ENCODE results near the gene UBE3C.

Gene UBE3C

DNA sequence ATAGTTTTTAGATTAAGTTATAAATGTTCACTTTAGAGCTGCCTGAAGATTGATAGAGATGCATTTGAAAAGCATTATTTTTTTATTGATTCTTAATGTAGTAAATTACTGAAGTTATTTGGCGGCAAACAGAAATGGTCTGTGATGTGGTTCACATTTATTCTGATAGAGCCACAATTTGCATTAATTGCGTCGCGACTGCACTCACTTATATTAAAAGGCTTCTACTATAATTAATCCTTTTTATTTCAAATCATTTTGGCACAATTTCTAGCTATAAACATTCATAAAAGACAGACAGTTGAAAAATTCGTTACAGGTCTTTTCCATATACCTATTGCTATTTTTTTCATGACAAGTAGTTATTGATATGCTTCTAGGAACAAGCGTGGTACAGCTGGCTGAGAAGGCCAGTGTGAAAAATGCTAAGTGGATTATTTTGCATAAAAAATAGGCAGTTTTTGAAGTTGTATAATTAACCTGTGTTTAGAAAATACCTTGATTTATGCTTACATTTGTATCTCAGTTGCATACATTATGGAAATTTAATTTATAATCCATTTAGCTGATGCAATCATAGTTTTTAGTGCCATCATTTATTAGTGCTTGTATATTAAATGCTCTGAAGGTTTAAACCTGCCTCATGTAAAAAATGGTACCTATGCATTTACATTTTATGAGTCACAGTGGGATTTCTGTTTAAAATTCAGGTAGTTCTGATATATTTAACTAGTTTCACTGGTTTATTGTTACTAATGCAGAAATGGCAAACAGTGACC, 106.0 kb downstream of the UBE3C start:
- Histone ChIP-seq H3K4me1 (ENCODE audit: control insufficient read depth in 1 of 2, insufficient read depth in 2 of 2, low read length in 2 of 2) (no peaks in the 10 kb centered on the region), H3K27me3 (ENCODE audit: insufficient read depth, low read length) (no peaks in the 10 kb centered on the region), H3K9ac (ENCODE audit: low read length) (no peak overlapping the region), H2BK120ac (ENCODE audit: insufficient read depth, low read length, poor library complexity) (no peak overlapping the region), H3K9me3 (ENCODE audit: insufficient read depth, low read depth, low read length) (no peaks in the 10 kb centered on the region), H4K91ac (ENCODE audit: low read depth, low read length) (no peak overlapping the region), H4K8ac (ENCODE audit: low read depth, low read length) (no peak overlapping the region), H3K4ac (ENCODE audit: low read depth, low read length) (no peak overlapping the region), H3K14ac (ENCODE audit: low read length) (no peak overlapping the region), H3K79me1 (ENCODE audit: low read length) (no peaks in the 10 kb centered on the region), H4K12ac (ENCODE audit: low read depth, low read length) (no peak overlapping the region), H3K4me2 (ENCODE audit: low read length) (no peak overlapping the region), H3K18ac (ENCODE audit: low read length) (no peak overlapping the region), H3K79me2 (ENCODE audit: control insufficient read depth, insufficient read depth, low read length, poor library complexity) (no peaks in the 10 kb centered on the region), H3K4me3 (ENCODE audit: low read depth, low read length) (no peak overlapping the region), H3K36me3 (ENCODE audit: control insufficient read depth in 1 of 2, insufficient read depth in 2 of 2, low read length in 2 of 2) (peaks cover 20 to 27% of the 10 kb centered on the region in 2 experiments), H2BK12ac (ENCODE audit: low read length) (no peak overlapping the region), H3K27ac (ENCODE audit: low read depth, low read length) (no peak overlapping the region), H2BK5ac (ENCODE audit: low read depth, low read length, poor library complexity) (no peak overlapping the region), H3K23ac (ENCODE audit: low read length) (no peak overlapping the region), H2AFZ (ENCODE audit: insufficient read depth, low read length, poor library complexity) (no peak overlapping the region), H2AK5ac (ENCODE audit: low read length) (no peak overlapping the region)
- no peak for DNase-seq
- WGBS (ENCODE audit: extremely low coverage, insufficient coverage, insufficient read length): no CpG with 5 or more reads among the region's 6 CpGs

DNA sequence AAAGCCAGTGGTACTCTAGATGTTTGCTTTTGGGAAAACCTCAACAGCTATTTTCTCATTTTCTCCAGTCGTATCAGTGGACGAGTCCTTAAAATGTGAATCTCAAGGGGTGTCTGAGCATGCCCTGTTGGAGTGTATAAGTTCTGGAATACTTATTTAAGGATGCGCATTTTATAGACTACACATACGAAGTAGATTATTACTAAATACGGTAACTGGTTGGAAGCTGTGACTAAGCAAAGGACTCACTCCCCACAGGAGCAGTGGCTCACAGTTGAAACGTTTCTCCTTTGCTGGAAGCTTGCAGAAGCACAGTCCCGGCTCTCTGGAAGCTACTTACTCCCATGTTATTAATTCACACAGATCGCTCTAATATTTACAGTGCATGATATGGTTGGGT, 107.3 kb downstream of the UBE3C start:
- Histone ChIP-seq H3K27ac (ENCODE audit: low read depth, low read length) (no peak overlapping the region), H3K18ac (ENCODE audit: low read length) (no peak overlapping the region), H3K9ac (ENCODE audit: low read length) (no peak overlapping the region), H4K8ac (ENCODE audit: low read depth, low read length) (no peak overlapping the region), H3K9me3 (ENCODE audit: insufficient read depth, low read depth, low read length) (no peaks in the 10 kb centered on the region), H2BK12ac (ENCODE audit: low read length) (no peak overlapping the region), H2BK120ac (ENCODE audit: insufficient read depth, low read length, poor library complexity) (no peak overlapping the region), H3K4me3 (ENCODE audit: low read depth, low read length) (no peak overlapping the region), H3K4ac (ENCODE audit: low read depth, low read length) (no peak overlapping the region), H3K4me2 (ENCODE audit: low read length) (no peak overlapping the region), H3K4me1 (ENCODE audit: control insufficient read depth in 1 of 2, insufficient read depth in 2 of 2, low read length in 2 of 2) (no peaks in the 10 kb centered on the region), H3K27me3 (ENCODE audit: insufficient read depth, low read length) (no peaks in the 10 kb centered on the region), H3K23ac (ENCODE audit: low read length) (no peak overlapping the region), H2BK5ac (ENCODE audit: low read depth, low read length, poor library complexity) (no peak overlapping the region), H3K14ac (ENCODE audit: low read length) (no peak overlapping the region), H4K12ac (ENCODE audit: low read depth, low read length) (no peak overlapping the region), H3K79me2 (ENCODE audit: control insufficient read depth, insufficient read depth, low read length, poor library complexity) (no peaks in the 10 kb centered on the region), H2AK5ac (ENCODE audit: low read length) (no peak overlapping the region), H3K79me1 (ENCODE audit: low read length) (no peaks in the 10 kb centered on the region), H4K91ac (ENCODE audit: low read depth, low read length) (no peak overlapping the region), H3K36me3 (ENCODE audit: control insufficient read depth in 1 of 2, insufficient read depth in 2 of 2, low read length in 2 of 2) (peaks cover 16 to 26% of the 10 kb centered on the region in 2 experiments), H2AFZ (ENCODE audit: insufficient read depth, low read length, poor library complexity) (no peak overlapping the region)
- DNase-seq: no peak
- WGBS (ENCODE audit: extremely low coverage, insufficient coverage, insufficient read length): no CpG with 5 or more reads among the region's 8 CpGs

DNA sequence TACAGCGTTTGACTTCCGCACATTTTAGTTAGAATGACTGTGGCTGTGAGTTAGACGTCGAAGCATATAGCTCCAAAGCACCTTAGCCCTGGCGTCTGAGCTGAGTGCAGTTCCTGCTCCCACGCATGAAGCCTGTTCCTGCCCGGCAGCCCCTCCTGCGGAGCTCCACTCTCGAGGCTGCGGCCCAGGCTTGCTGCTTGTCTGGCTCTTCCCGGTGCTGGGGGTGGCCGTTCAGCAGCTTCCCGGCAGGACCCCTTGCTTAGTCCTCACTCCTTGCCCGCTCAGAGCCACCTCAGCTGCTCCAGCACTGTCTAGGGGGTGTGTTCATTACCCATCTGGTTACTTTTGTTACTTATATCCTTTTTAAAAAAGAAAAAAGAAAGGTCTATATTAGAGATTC, 109.9 kb downstream of the UBE3C start:
- Histone ChIP-seq H2BK120ac (ENCODE audit: insufficient read depth, low read length, poor library complexity) (no peak overlapping the region), H2BK12ac (ENCODE audit: low read length) (no peak overlapping the region), H3K4me2 (ENCODE audit: low read length) (no peak overlapping the region), H2AFZ (ENCODE audit: insufficient read depth, low read length, poor library complexity) (no peak overlapping the region), H2BK5ac (ENCODE audit: low read depth, low read length, poor library complexity) (no peak overlapping the region), H4K12ac (ENCODE audit: low read depth, low read length) (no peak overlapping the region), H3K14ac (ENCODE audit: low read length) (no peak overlapping the region), H3K27me3 (ENCODE audit: insufficient read depth, low read length) (no peaks in the 10 kb centered on the region), H3K18ac (ENCODE audit: low read length) (no peak overlapping the region), H3K79me2 (ENCODE audit: control insufficient read depth, insufficient read depth, low read length, poor library complexity) (no peaks in the 10 kb centered on the region), H4K8ac (ENCODE audit: low read depth, low read length) (no peak overlapping the region), H3K23ac (ENCODE audit: low read length) (no peak overlapping the region), H3K9me3 (ENCODE audit: insufficient read depth, low read depth, low read length) (no peaks in the 10 kb centered on the region), H3K9ac (ENCODE audit: low read length) (no peak overlapping the region), H3K4ac (ENCODE audit: low read depth, low read length) (no peak overlapping the region), H4K91ac (ENCODE audit: low read depth, low read length) (no peak overlapping the region), H3K4me3 (ENCODE audit: low read depth, low read length) (no peak overlapping the region), H3K36me3 (ENCODE audit: control insufficient read depth in 1 of 2, insufficient read depth in 2 of 2, low read length in 2 of 2) (peaks cover 13 to 24% of the 10 kb centered on the region in 2 experiments), H3K4me1 (ENCODE audit: control insufficient read depth in 1 of 2, insufficient read depth in 2 of 2, low read length in 2 of 2) (no peaks in the 10 kb centered on the region), H2AK5ac (ENCODE audit: low read length) (no peak overlapping the region), H3K79me1 (ENCODE audit: low read length) (no peaks in the 10 kb centered on the region), H3K27ac (ENCODE audit: low read depth, low read length) (no peak overlapping the region)
- no CpG with 5 or more reads among the region's 14 CpGs for WGBS (ENCODE audit: extremely low coverage, insufficient coverage, insufficient read length)
- DNase-seq: no peak

DNA sequence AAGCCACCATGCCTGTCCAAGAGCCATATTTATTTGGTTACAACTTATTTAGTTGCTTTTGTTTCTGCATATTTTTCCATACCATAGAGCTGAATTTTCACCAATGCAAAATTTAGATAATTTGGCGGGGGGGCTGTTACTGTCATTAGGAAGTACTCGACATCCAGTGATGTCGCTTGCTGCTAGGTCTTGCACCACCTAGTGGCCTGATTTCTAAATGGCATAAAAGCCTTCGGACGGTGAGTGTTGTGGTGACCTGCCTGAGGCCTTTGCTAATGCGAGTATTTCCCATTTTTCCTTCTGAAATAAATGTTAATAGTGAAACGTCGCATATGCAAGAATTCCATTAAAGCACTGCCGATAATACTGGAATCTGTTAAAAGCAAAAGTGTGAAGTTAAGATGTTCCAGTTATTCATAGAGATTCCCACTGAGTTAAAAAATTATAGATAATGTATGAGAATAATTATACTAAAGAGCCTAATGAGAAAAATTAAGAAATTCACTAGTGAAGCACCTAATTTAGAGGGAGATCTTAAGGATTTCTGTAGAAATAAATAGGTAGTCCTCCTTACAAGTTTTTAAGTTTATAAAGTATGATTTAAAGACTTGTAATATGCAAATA, 112.0 kb downstream of the UBE3C start:
- Histone ChIP-seq H4K91ac (ENCODE audit: low read depth, low read length) (no peak overlapping the region), H3K4ac (ENCODE audit: low read depth, low read length) (no peak overlapping the region), H3K4me1 (ENCODE audit: control insufficient read depth in 1 of 2, insufficient read depth in 2 of 2, low read length in 2 of 2) (no peaks in the 10 kb centered on the region), H2BK12ac (ENCODE audit: low read length) (no peak overlapping the region), H4K12ac (ENCODE audit: low read depth, low read length) (no peak overlapping the region), H3K79me1 (ENCODE audit: low read length) (no peaks in the 10 kb centered on the region), H3K9ac (ENCODE audit: low read length) (no peak overlapping the region), H3K27me3 (ENCODE audit: insufficient read depth, low read length) (no peaks in the 10 kb centered on the region), H3K27ac (ENCODE audit: low read depth, low read length) (no peak overlapping the region), H2AFZ (ENCODE audit: insufficient read depth, low read length, poor library complexity) (no peak overlapping the region), H3K4me2 (ENCODE audit: low read length) (no peak overlapping the region), H3K79me2 (ENCODE audit: control insufficient read depth, insufficient read depth, low read length, poor library complexity) (no peaks in the 10 kb centered on the region), H4K8ac (ENCODE audit: low read depth, low read length) (no peak overlapping the region), H3K36me3 (ENCODE audit: control insufficient read depth in 1 of 2, insufficient read depth in 2 of 2, low read length in 2 of 2) (peaks cover 22 to 36% of the 10 kb centered on the region in 2 experiments), H3K14ac (ENCODE audit: low read length) (no peak overlapping the region), H3K9me3 (ENCODE audit: insufficient read depth, low read depth, low read length) (no peaks in the 10 kb centered on the region), H3K4me3 (ENCODE audit: low read depth, low read length) (no peak overlapping the region), H3K18ac (ENCODE audit: low read length) (no peak overlapping the region), H2BK120ac (ENCODE audit: insufficient read depth, low read length, poor library complexity) (no peak overlapping the region), H2AK5ac (ENCODE audit: low read length) (no peak overlapping the region), H3K23ac (ENCODE audit: low read length) (no peak overlapping the region), H2BK5ac (ENCODE audit: low read depth, low read length, poor library complexity) (no peak overlapping the region)
- WGBS (ENCODE audit: extremely low coverage, insufficient coverage, insufficient read length): no CpG with 5 or more reads among the region's 9 CpGs
- DNase-seq: peak; percentile 57 to 83
